Activated CD4-positive, alpha-beta T cell treated with anti-CD3 and anti-CD28 coated beads for 48 hours (primary cell): ENCODE measurements around the gene KRT6B.

Experiments used
- DNase-seq: peaks from one replicate; pipeline ENCODE4 v3.0.0-alpha.2; 2020

Gene KRT6B

GRCh38 chr12:52407918-52408317 lies 44.0 kb downstream of the KRT6B start:
- no peak for DNase-seq

GRCh38 chr12:52405922-52406385 lies 46.0 kb downstream of the KRT6B start, which contains the start of gene KRT82:
Gene KRT82, minus strand, starts transcription at chr12:52406335. Its CDS starts 58 bp downstream, at chr12:52406277.
- DNase-seq, result no peak

- DNase-seq, result no peak
These were observed 47.0 kb downstream of the KRT6B start for GRCh38 chr12:52404951-52405350.

GRCh38 chr12:52403561-52403960 lies 48.4 kb downstream of the KRT6B start:
- no peak for DNase-seq

GRCh38 chr12:52402873-52403540 lies 48.9 kb downstream of the KRT6B start:
- DNase-seq, result no peak

- no peak for DNase-seq
These were observed 49.6 kb downstream of the KRT6B start for GRCh38 chr12:52402377-52402776.

GRCh38 chr12:52401926-52402325 lies 50.0 kb downstream of the KRT6B start:
- DNase-seq, result no peak

GRCh38 chr12:52401526-52401925 lies 50.4 kb downstream of the KRT6B start:
- no peak for DNase-seq

GRCh38 chr12:52400906-52401305 lies 51.0 kb downstream of the KRT6B start:
- DNase-seq, result no peak

- no peak for DNase-seq
These were observed 52.2 kb downstream of the KRT6B start for GRCh38 chr12:52399756-52400155.

GRCh38 chr12:52398176-52398575 lies 53.8 kb downstream of the KRT6B start:
- no peak for DNase-seq

- no peak for DNase-seq
These were observed 55.3 kb downstream of the KRT6B start for GRCh38 chr12:52396656-52397055.
